ENCODE data around the gene MIF. TPM values are rescaled to one million over a fixed set of nuclear protein-coding genes. Genes with fewer than 3 reads are reported as not detected.

Gene MIF
- total and polyA plus RNA-seq, 2 donors (not counting 3 experiments of a cell fraction or from before 2014, with no cell fraction given), result 529 to 674 TPM

DNA sequence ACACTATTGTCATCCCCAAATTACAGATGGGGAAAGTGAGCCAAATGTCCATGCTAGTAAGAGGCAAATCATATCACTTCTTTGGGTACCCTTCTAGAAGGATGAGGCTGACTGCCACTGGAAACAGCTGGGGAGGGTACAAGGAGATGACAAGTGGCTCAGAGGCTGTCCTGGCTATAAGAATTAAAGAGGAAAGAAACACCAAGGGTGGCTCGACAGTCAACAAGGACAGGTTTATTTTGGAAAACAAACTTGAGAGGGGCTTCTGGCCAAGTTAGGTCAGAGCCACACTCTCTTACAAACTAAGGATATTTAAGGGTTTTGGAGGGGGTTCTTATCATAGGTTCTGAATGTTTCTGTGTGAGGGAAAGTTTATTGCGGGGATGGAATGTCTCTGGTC, 2.1 kb upstream of the MIF start:
- Histone ChIP-seq H3K9ac (replicated peaks; ENCODE audit: extremely low read depth, insufficient read depth, low read length) (no peak overlapping the region), H3K4me3 (replicated peaks in 1 of 3; ENCODE audit: insufficient read depth in 1 of 3, low read depth in 1 of 3, low read length in 3 of 3) (no peak overlapping the region), H3K79me2 (ENCODE audit: control insufficient read depth, insufficient read depth, low read length) (peaks cover 20% of the 10 kb centered on the region), H4K20me1 (replicated peaks; ENCODE audit: control insufficient read depth, extremely low read depth, insufficient read depth, low read length) (no peaks in the 10 kb centered on the region), H3K27ac (ENCODE audit: insufficient read depth, low read depth, low read length) (no peak overlapping the region), H3K9me3 (replicated peaks; ENCODE audit: control insufficient read depth, insufficient read depth, low read length) (no peaks in the 10 kb centered on the region), H3K4me1 (ENCODE audit: control insufficient read depth, extremely low read depth, insufficient read depth, low read length) (peaks cover 18% of the 10 kb centered on the region), H3K36me3 (ENCODE audit: control insufficient read depth in 2 of 2, extremely low read depth in 1 of 2, insufficient read depth in 2 of 2, low read length in 2 of 2) (peaks cover 0 to 12% of the 10 kb centered on the region in 2 experiments), H2AFZ (ENCODE audit: low read depth, low read length) (no peak overlapping the region), H3K4me2 (ENCODE audit: insufficient read depth, low read length) (no peak overlapping the region), H3K27me3 (ENCODE audit: control insufficient read depth in 2 of 2, insufficient read depth in 2 of 2, low read length in 2 of 2) (no peaks in the 10 kb centered on the region), H3K9me1 (replicated peaks; ENCODE audit: control insufficient read depth, extremely low read depth, insufficient read depth, low read length) (no peaks in the 10 kb centered on the region)
- TF ChIP-seq, protein P1, sequence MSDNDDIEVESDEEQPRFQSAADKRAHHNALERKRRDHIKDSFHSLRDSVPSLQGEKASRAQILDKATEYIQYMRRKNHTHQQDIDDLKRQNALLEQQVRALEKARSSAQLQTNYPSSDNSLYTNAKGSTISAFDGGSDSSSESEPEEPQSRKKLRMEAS (IDR thresholded peaks at IDR 0.05; ENCODE audit: insufficient read depth, insufficient read length), result no peak
- TF ChIP-seq, protein P2, sequence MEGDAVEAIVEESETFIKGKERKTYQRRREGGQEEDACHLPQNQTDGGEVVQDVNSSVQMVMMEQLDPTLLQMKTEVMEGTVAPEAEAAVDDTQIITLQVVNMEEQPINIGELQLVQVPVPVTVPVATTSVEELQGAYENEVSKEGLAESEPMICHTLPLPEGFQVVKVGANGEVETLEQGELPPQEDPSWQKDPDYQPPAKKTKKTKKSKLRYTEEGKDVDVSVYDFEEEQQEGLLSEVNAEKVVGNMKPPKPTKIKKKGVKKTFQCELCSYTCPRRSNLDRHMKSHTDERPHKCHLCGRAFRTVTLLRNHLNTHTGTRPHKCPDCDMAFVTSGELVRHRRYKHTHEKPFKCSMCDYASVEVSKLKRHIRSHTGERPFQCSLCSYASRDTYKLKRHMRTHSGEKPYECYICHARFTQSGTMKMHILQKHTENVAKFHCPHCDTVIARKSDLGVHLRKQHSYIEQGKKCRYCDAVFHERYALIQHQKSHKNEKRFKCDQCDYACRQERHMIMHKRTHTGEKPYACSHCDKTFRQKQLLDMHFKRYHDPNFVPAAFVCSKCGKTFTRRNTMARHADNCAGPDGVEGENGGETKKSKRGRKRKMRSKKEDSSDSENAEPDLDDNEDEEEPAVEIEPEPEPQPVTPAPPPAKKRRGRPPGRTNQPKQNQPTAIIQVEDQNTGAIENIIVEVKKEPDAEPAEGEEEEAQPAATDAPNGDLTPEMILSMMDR (IDR thresholded peaks at IDR 0.05; ENCODE audit: extremely low read depth in 1 of 2, insufficient read depth in 1 of 2, low read depth in 1 of 2, low read length in 2 of 2), result no peak
- no peak for TF ChIP-seq POLR2AphosphoS5 (IDR thresholded peaks at IDR 0.05; ENCODE audit: insufficient read depth, low read depth, low read length)
- TF ChIP-seq GATA2 (IDR thresholded peaks at IDR 0.05; ENCODE audit: insufficient read depth, insufficient read length, low read depth, low read length), result no peak
- TF ChIP-seq POLR2A (IDR thresholded peaks at IDR 0.05; ENCODE audit: low read depth, low read length), result no peak
- TF ChIP-seq FOS (IDR thresholded peaks at IDR 0.05; ENCODE audit: borderline replicate concordance, insufficient read depth, low read length), result no peak
- no peak for TF ChIP-seq JUN (IDR thresholded peaks at IDR 0.05; ENCODE audit: borderline replicate concordance, insufficient read depth, insufficient read length, low read depth)
- no peak for TF ChIP-seq MYC (IDR thresholded peaks at IDR 0.05; ENCODE audit: low read depth, low read length)
- no peak for TF ChIP-seq EZH2 (IDR thresholded peaks at IDR 0.05; ENCODE audit: borderline replicate concordance, low read depth, low read length, severe bottlenecking)
- no peak for FAIRE-seq
- intact Hi-C loops (cut with micrococcal nuclease) (no loop called here), dilution Hi-C loops (cut with MboI; ENCODE audit: extremely low pct_ligation_motif_present, low sequenced_read_pairs) (no loop called here)
- no TSS peak for BruUV-seq (replicated peaks)
- ChIA-PET CTCF (no interaction called here), POLR2A (no interaction called here)
- DNase-seq (ENCODE audit: low read depth, low spot score), result no peak
